GM21367 (cell line): ENCODE measurements around the gene TRAP1.
"Not testable (repeated sequence)": the region's sequence is repeated elsewhere in the genome, so short reads cannot be mapped to it uniquely, and the experiment has no call there.

Source experiments
- ATAC-seq: cut with Tn5 transposase; IDR thresholded peaks from one replicate; pipeline ENCODE4 v1.9.1; 2021; ENCODE audit not compliant: unreplicated experiment

TRAP1 gene

GRCh38 chr16:3714378-3714777 is 2.9 kb downstream of the TRAP1 start:
- ATAC-seq = not testable (repeated sequence)

- ATAC-seq = no peak
Observed at GRCh38 chr16:3713587-3714242, 3.6 kb downstream of the TRAP1 start.

GRCh38 chr16:3712861-3713372 is 4.4 kb downstream of the TRAP1 start:
- ATAC-seq = no peak

GRCh38 chr16:3706253-3707012 is 10.9 kb downstream of the TRAP1 start:
- ATAC-seq = no peak

GRCh38 chr16:3702082-3702481 is 15.2 kb downstream of the TRAP1 start:
- no peak for ATAC-seq

- ATAC-seq = no peak
Observed at GRCh38 chr16:3701531-3701930, 15.8 kb downstream of the TRAP1 start.

GRCh38 chr16:3698941-3699340 is 18.4 kb downstream of the TRAP1 start:
- ATAC-seq = no peak

- no peak for ATAC-seq
Observed at GRCh38 chr16:3696425-3697218, 20.7 kb downstream of the TRAP1 start.

- no peak for ATAC-seq
Observed at GRCh38 chr16:3695610-3696369, 21.5 kb downstream of the TRAP1 start.

GRCh38 chr16:3694051-3694450 is 23.3 kb downstream of the TRAP1 start:
- no peak for ATAC-seq

- ATAC-seq = no peak
Observed at GRCh38 chr16:3691761-3692160, 25.6 kb downstream of the TRAP1 start.

- ATAC-seq = no peak
Observed at GRCh38 chr16:3690980-3691720, 26.2 kb downstream of the TRAP1 start.

GRCh38 chr16:3690470-3690928 is 26.8 kb downstream of the TRAP1 start:
- ATAC-seq = peak; percentile 53

GRCh38 chr16:3689731-3690130 is 27.6 kb downstream of the TRAP1 start:
- ATAC-seq = no peak

- ATAC-seq = no peak
Observed at GRCh38 chr16:3687792-3688191, 29.5 kb downstream of the TRAP1 start.

- no peak for ATAC-seq
Observed at GRCh38 chr16:3687021-3687420, 30.3 kb downstream of the TRAP1 start.

GRCh38 chr16:3681206-3681605 is 36.1 kb downstream of the TRAP1 start:
- ATAC-seq = no peak

- no peak for ATAC-seq
Observed at GRCh38 chr16:3677994-3678393, 39.3 kb downstream of the TRAP1 start.

GRCh38 chr16:3675601-3676130 is 41.7 kb downstream of the TRAP1 start:
- no peak for ATAC-seq
